ENCODE results near the gene HTT.

Gene HTT

DNA sequence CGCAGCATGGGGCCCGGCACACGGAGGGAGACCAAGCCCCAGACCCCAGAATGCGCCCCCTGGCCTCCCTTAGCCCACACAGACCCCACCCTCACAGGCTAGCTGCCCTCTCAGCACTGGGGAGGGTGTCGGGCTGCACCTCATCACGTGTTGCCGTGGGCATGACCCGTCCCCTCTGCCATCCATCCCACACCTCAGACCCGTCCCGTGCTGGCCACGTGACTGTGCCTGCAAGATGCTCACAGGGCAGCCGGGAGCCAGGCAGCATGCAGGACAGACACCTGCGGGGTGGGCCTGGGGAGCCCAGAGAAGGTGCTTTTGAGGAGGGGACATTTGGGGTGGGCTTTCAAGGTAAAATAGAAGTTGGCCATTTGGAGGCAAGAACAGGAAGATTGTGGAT lies 179.3 kb downstream of the HTT start:
- no peak for DNase-seq

DNA sequence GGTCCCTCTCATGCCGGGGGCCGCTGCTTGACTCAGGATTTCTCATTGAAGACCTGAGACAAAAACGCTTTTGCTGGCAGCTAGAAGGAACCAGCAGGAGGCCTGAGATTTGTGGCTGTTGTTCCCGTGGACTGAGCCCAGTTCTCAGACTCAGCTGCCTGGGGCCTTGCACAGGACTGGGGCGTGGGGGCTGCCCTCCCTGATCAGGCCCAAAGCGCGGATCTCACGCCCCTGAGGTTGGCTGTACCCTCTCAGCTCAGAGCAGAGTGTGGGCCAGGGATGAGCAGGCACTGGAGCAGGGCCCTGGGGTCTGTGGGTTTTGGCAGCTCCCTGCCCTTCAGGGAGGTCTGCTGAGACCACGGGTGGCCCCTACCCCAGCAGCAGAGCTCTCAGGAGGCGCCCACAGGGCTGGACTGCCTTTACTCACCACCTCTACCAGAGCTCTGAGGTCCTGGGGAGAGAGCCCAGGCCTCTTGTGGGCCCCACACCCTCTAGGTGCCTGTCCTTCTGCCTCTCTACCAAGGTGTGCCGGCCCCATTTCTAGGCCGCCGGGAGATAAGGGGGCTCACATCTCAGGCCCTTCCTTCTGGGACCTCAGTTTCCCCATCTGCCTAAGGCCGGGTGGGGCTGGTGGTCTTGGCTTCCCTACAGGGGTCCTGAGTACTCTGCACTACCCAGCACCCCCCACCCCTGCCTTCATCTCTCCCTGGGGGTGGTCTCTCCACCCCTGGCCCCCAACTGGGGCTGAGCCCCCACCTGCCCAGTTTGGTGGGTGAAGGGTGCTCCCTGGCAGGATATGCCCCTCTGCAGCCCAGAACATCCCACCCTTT lies 180.0 kb downstream of the HTT start:
- peak; percentile 6 for DNase-seq

GRCh38 chr4:3255611-3256186 lies 181.2 kb downstream of the HTT start:
- DNase-seq: peak; percentile 5

DNA sequence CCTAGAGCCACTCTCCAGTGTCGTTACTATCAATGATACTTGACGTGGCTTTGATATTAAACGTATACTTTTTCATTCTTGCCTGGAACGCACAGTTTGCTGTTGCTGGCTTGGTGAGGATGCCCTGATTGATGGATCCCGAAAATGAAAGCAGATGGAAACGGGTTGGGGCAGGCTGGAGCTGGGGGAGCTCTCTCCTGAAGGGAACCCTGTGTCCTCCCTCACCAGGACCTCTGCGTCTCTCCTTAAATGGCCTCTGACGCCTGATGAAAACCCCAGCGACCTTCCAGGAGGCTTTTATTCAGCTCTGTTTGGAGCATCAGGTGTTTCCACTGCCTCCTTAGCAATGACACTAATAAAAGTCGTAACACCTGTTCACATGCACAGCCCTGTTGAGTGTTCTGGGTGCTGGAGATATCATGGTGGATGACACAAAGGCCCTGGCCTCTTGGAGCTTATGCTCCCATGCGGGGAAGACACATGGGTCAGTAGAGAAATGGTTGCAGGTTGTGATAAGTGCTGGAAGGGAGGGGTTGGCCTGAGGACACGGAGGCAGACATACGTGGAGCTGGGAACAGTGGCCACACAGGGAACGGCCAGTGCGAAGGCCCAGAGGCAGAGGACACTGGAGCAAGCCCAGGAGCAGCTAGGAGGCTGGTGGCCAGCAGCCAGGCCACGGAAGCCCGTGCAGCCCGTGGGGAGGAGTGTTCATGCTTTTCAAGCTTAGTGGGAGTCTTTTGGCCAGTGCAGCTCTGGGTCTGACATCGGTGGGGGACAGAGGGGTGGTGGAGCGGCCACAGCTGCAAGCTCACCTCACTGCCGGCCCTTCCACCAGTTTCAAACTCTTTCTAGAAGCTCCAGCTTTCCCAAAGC lies 182.0 kb downstream of the HTT start:
- no peak for DNase-seq

DNA sequence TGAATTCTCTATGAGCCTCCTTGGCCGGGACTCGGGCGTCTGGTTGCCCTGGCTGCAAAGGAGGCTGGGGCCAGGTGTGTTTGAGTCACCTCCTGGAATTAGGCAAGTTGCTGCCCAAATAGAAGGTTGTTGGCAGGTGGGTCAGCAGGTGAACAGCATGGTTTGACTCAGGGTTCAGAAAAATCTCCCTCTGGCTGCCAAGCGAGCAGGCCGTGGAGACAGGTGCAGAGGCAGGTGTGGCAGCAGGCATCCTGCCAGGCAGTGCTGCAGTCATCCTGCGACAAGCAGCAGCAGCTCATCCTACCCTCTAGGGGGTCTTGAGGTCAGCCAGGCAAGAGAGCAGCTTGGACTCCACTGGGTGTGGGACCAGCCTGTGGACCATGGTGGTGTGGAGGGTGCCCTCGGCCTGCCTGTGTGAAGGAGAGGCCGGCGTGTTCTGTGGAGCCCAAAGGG lies 182.6 kb downstream of the HTT start:
- no peak for DNase-seq

GRCh38 chr4:3257556-3258482 lies 183.3 kb downstream of the HTT start:
- DNase-seq: no peak

- no peak for DNase-seq
Observed at GRCh38 chr4:3261411-3262207, 187.1 kb downstream of the HTT start.

- no peak for DNase-seq
Observed at GRCh38 chr4:3262208-3263052, 187.9 kb downstream of the HTT start.

- no peak for DNase-seq
Observed at GRCh38 chr4:3263053-3263875, 188.8 kb downstream of the HTT start.

- no peak for DNase-seq
Observed at GRCh38 chr4:3263876-3264193, 189.4 kb downstream of the HTT start.

GRCh38 chr4:3266076-3266475 lies 191.6 kb downstream of the HTT start:
- DNase-seq: no peak

DNA sequence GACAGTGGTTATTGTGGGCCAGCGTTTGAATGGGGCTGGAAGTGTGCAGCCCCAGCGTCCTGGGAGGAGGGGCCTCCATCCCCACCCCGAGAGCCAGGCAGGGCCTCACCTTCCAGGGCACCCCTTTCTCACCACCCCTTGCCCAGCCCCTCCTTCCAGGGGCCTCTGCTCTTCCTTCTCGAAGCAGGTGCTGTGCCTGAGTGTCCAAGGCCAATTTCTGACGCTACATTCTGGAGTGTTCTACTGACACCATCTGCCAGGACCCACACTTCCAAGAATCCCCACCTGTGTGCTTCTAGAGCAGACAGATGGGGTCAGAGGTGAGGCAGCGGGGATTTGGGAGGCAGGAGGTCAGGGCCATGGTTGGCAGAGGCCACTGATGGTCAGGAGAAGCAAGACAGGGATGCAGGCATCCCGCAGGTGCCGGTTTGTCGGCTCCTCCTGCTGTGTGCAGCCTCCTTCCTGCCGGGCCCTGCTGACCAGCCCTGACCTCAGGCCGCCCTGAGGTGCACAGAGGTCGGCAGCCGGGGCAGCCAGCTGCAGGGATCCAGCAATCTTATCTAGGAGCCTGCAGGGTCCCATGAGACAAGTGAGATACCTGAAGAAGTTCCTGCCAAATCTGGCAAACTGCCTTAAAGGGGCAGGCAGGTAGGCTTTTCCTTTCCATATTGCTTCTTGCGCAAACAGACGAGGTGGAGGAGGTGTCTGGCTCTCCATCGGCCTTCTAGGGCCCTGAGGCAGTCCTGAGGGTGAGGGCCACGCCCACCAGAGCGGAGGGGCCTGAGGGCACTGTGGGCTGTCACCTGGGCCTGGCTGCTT lies 193.3 kb downstream of the HTT start:
- DNase-seq: no peak

DNA sequence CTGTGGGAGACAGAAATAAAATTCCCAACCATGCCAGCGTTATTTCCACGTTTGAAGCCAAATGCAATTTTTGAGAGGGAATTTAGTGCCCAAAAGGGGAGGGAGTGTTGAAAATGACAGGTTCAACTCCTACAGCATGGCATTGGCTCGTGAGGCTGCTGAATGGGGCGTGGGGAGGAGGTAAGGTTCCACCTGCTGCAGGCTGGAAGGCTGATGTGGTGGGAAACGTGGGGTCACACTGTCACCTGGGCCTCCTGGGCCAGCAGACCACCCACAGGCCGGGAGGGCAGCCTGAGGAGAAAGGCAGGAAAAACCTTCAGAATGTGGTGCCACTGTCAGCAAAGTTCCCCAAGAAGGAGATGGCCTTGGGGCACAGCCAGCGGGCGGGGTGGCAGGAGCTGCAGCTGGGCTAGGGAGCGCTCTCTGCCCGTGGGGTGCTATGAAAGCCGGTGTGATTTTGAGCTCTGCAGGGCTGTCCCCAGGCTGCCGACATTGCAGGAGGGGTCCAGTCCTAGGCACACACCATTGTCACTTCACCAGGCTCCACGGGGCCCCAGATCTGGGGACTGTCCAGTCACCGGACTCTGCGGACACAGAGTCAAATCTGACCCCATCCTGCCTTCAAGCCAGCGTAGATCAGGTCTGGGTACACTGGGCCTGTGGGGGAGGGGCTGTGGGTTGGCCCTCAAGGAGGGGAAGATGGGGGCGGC lies 194.1 kb downstream of the HTT start:
- DNase-seq: no peak

DNA sequence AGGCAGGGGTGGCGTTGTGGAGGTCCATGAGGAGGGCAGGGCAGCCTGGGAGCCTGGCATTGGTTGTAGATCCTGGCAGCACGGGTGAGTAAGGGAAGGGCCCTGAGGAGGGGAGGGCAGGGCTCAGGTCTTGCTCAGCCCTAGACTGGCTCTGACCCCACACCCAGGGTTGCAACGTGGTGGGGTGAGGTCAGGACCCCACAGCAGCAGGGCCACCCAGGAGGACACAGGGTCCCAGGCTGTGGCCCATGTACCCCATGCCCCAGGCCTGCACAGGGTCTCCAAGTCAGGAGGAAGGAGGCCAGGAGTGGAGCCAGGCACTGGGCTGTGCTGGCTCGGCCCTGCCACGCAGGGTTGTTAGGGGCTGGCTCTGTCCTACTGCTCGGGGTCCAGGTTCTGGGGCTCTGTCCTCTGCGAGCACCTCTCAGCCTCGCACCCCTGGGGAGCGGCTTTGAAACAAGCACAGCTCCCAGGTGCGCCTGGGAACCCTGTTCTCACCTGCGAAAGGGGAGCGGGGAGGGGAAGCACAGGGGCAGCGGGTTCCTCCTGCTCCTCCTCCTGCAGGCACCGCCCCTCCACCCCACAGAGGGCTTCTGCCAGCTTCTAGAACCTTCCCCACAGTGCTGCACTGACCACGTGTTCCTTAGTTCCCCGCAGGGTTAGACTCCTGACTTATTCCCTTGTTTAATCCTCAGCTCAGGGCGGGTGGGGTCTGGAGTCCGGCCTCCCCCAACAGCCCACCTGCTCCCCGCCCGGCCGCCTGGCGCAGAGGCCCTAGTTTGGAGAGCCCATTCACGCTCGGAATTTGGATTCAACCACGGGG lies 194.8 kb downstream of the HTT start:
- no peak for DNase-seq

GRCh38 chr4:3269991-3270611 lies 195.6 kb downstream of the HTT start:
- no peak for DNase-seq

DNA sequence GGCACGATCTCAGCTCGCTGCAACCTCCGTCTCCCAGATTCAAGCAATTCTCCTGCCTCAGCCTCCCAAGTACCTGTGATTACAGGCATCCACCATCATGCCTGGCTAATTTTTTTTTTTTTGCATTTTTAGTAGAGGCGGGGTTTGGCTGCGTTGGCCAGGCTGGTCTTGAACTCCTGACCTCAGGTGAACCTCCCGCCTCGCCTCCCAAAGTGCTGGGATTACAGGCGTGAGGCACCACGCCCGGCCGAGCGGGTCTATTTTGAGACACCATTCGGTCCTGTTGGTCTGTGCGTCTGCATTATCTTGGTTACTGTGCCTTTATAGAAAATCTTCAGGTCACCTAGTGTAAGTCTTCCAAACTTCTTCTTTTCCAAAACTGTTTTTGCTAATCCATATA lies 196.7 kb downstream of the HTT start:
- DNase-seq: no peak

DNA sequence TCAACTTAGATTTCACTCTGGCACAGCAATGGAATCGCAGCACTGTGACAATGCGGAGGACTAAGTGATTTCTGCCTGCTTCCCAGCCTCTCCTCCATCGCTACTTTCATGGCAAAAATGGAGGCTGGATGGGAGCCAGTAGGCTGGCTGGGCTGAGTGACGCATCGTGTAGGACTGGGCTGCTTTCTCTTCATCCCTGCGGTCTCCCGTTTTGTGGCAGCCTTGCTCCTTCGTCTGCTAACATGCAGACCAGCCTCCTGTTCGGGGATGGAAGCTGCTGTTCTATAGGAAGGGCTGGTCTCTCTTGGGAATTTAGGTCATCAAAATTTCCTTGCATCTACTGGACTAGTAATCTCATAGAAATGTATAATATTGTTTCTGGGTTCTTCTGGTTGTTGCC lies 202.5 kb downstream of the HTT start:
- no peak for DNase-seq

All from activated naive CD4-positive, alpha-beta T cell treated with anti-CD3 and anti-CD28 coated beads, Interleukin-2, amount 50 U/mL, for 16 hours (primary cell).